Heart right ventricle (tissue), 16 donors: ENCODE measurements around the gene PRSS50. TPM values are rescaled to one million over a fixed set of nuclear protein-coding genes. Genes with fewer than 3 reads are reported as not detected.
A peak's percentile ranks its signal among the peaks of the same experiment; 100 is the strongest.
"Not testable (repeated sequence)": the region's sequence is repeated elsewhere in the genome, so short reads cannot be mapped to it uniquely, and the experiment has no call there.

ENCODE experiments used
- ATAC-seq, 8 donors: fragments of 200-7000 bp; cut with Tn5 transposase; one replicate each; pipeline ENCODE4 v1.9.1; 2020; ENCODE audit warnings: mild to moderate bottlenecking in 8 of 8, moderate library complexity in 8 of 8, moderate number of reproducible peaks in 1 of 8
- DNase-seq, 2 donors: peaks; one replicate each; pipeline ENCODE4 v3.0.0-alpha.2; 2020
- H3K27ac ChIP-seq, 10 donors: fragments of 200-600 bp; sonication (generic) in 2 of 10; one replicate each; pipeline versions ENCODE4 v1.5.0 to v1.8.0; 2020 to 2022; ENCODE audit warnings: mild to moderate bottlenecking in 3 of 10
- H3K27me3 ChIP-seq, 7 donors: fragments of 200-600 bp; one replicate each; pipeline ENCODE4 v1.8.0; 2021 to 2022; ENCODE audit warnings: mild to moderate bottlenecking in 2 of 7
- H3K36me3 ChIP-seq, 9 donors: fragments of 200-600 bp; sonication (generic) in 1 of 9; one replicate each; pipeline versions ENCODE4 v1.5.0 to v1.8.0; 2020 to 2022; ENCODE audit warnings: mild to moderate bottlenecking in 2 of 9
- H3K4me1 ChIP-seq, 9 donors: fragments of 200-600 bp; sonication (generic) in 1 of 9; one replicate each; pipeline versions ENCODE4 v1.5.0 to v1.8.0; 2020 to 2022; ENCODE audit warnings: mild to moderate bottlenecking in 4 of 9
- H3K4me3 ChIP-seq, 10 donors: fragments of 200-600 bp; sonication (generic) in 2 of 10; one replicate each; pipeline versions ENCODE4 v1.5.0 to v1.8.0; 2020 to 2022; ENCODE audit warnings: mild to moderate bottlenecking in 7 of 10, moderate library complexity in 2 of 10
- H3K9me3 ChIP-seq, 11 donors: fragments of 200-600 bp in 10 of 11; sonication (generic) in 2 of 11; one replicate each; pipeline versions ENCODE4 v1.5.0 to v1.8.0; 2013 to 2022; ENCODE audit warnings: mild to moderate bottlenecking in 2 of 11, control low read depth in 1 of 11, moderate library complexity in 1 of 11
- CTCF ChIP-seq, 9 donors: fragments of 200-600 bp; sonication (generic) in 2 of 9; IDR thresholded peaks; one replicate each; pipeline versions ENCODE4 v1.5.0 to v1.8.0; 2021 to 2022; ENCODE audit warnings: antibody characterized with exemption in 9 of 9, mild to moderate bottlenecking in 5 of 9, moderate library complexity in 1 of 9
- WGBS, 2 donors: extraction: QIAGEN DNeasy Blood & Tissue Kit; methylation state at CpG; one replicate each; pipeline ENCODE4 v1.1.7; 2013; ENCODE audit warnings: inconsistent platforms in 1 of 2; 5-methylcytosine and 5-hydroxymethylcytosine counted together
- intact Hi-C, 10 donors: fragments of 100-400 bp; cut with DNase I; formaldehyde crosslinking; loops; one replicate each; pipeline versions ENCODE4 v1.11.1 to v1.14.2; 2022
- polyA plus RNA-seq, 2 donors: library from polyadenylated mRNA; stranded (reverse); fragments of 200-250 nt; gene quantifications; one replicate each; pipeline ENCODE4 v1.2.3, GENCODE V29; 2013
- total RNA-seq, 10 donors: library from RNA; stranded (reverse); fragmentation: NEBNext Ultra II Directional in 3 of 10; extraction: Animal tissue kit (Norgen Biotek cat#: 25700) in 3 of 10; gene quantifications; one replicate each; pipeline versions ENCODE4 v1.2.1 to v1.2.4, GENCODE V29; 2021 to 2023
- donor health status: Arrhythmogenic right ventricular cardiomyopathy.
- donor health status: ischemic (EF 13 %, LVEDD 7.1; RV severe dilation, severe dysfunction).
- donor health status: healthy with polysubstance abuse.
- donor health status: DM: no; HTN: yes; CAD: no.
- donor health status: DM: no; HTN: no; CAD: no.
- donor health status: ischemic (EF 25% LVEDD 6.9; RV normal size, moderate dysfunction).
- donor health status: ischemic (EF 25% LVEDD 5.7; RV mildly dilated, moderate dysfunction).
- donor health status: healthy.
- donor health status: DM: yes; HTN: yes; CAD: no.
- donor health status: Ischemic cardiomyopathy.
- donor health status: ischemic (EF 35%, LVEDD 5.7; RV mildly dilated, moderate dysfunction).
- donor health status: nonischemic (EF 11% LVEDD 7.7; RV severe dilation, severe dysfunction).
- donor health status: DM: yes; HTN: yes; CAD: no.
- donor health status: PGD.
- donor health status: ischemic (EF 29% LVEDD 5.4; RV normal size, mild dysfunction).
- donor health status: nonischemic (EF 23%, LVEDD 6.1; RV moderate dilation, normal function).

PRSS50 gene
- total and polyA plus RNA-seq, 12 donors: 0.09 to 0.88 (median 0.31) TPM; not detected in 2

GRCh38 chr3:46706771-46707582 lies 10.7 kb downstream of the PRSS50 start:
- no peaks in the 10 kb centered on the region for H3K9me3 ChIP-seq
- H3K27ac ChIP-seq: no peak overlapping the region
- ATAC-seq (no peak), DNase-seq (no peak)
- intact Hi-C loops: loop anchor here in 9 of 10 donors (5.0 to 10.0 kb wide), 5 partner anchors 140 to 618 kb away; no protein-coding TSS in a partner anchor
- TF ChIP-seq CTCF (IDR thresholded peaks at IDR 0.05): no peak
- H3K27me3 ChIP-seq: peaks cover 0 to 18% (median 0%) of the 10 kb centered on the region in 7 donors
- WGBS, 2 donors: 82 to 83% methylated on average over 13 of the region's 13 CpGs
- H3K4me3 ChIP-seq: no peak overlapping the region
- H3K4me1 ChIP-seq: peaks cover 0 to 12% (median 4%) of the 10 kb centered on the region in 9 donors
- H3K36me3 ChIP-seq: no peaks in the 10 kb centered on the region

GRCh38 chr3:46705751-46706552 lies 11.7 kb downstream of the PRSS50 start:
- Histone ChIP-seq H3K4me3 (no peak overlapping the region), H3K9me3 (no peaks in the 10 kb centered on the region), H3K27ac (no peak overlapping the region), H3K36me3 (no peaks in the 10 kb centered on the region), H3K27me3 (peaks cover 0 to 28% (median 0%) of the 10 kb centered on the region in 7 donors), H3K4me1 (peaks cover 3 to 19% (median 8%) of the 10 kb centered on the region in 9 donors)
- no peak for DNase-seq
- ATAC-seq: no peak
- intact Hi-C loops: loop anchor here (1.0 to 10.0 kb wide), 10 partner anchors 141 to 619 kb away; no protein-coding TSS in a partner anchor
- 75 to 76% methylated on average over 19 of the region's 19 CpGs for WGBS, 2 donors
- no peak for TF ChIP-seq CTCF (IDR thresholded peaks at IDR 0.05)

- Histone ChIP-seq H3K27me3 (peaks cover 0 to 37% (median 0%) of the 10 kb centered on the region in 7 donors), H3K36me3 (no peaks in the 10 kb centered on the region), H3K4me1 (peaks cover 11 to 27% (median 17%) of the 10 kb centered on the region in 9 donors), H3K4me3 (no peak overlapping the region), H3K27ac (no peak overlapping the region), H3K9me3 (no peaks in the 10 kb centered on the region)
- ATAC-seq (peak; percentile 73 to 91 (median 83)), DNase-seq (peak; percentile 71 to 73)
- intact Hi-C loops: loop anchor here (1.0 to 10.0 kb wide), 10 partner anchors 142 to 620 kb away; no protein-coding TSS in a partner anchor
- WGBS, 2 donors: 22 to 23% methylated on average over 4 of the region's 4 CpGs
- TF ChIP-seq CTCF (IDR thresholded peaks at IDR 0.05): peak; percentile 96 to 99 (median 97)
Observed at GRCh38 chr3:46705022-46705530, 12.6 kb downstream of the PRSS50 start.

- not testable (repeated sequence) for H3K36me3 ChIP-seq, H3K27ac ChIP-seq, H3K4me3 ChIP-seq, H3K9me3 ChIP-seq, ATAC-seq
- WGBS, 2 donors: 44 to 55% methylated on average over 7 of the region's 7 CpGs
- peaks cover 17 to 35% (median 24%) of the 10 kb centered on the region in 9 donors for H3K4me1 ChIP-seq
- DNase-seq: peak in 1 of 2 donors; percentile 6
- peaks cover 0 to 37% (median 0%) of the 10 kb centered on the region in 7 donors for H3K27me3 ChIP-seq
- intact Hi-C loops: loop anchor here in 9 of 10 donors (2.0 to 10.0 kb wide), 8 partner anchors 143 to 620 kb away; no protein-coding TSS in a partner anchor
Observed at GRCh38 chr3:46704346-46704745, 13.3 kb downstream of the PRSS50 start.
